ENCODE results near the gene CIAO2A. TPM values are rescaled to one million over a fixed set of nuclear protein-coding genes. Genes with fewer than 3 reads are reported as not detected.

The CIAO2A gene
- total RNA-seq, 3 donors from 2014 or later (not counting 1 experiment from before 2014, with no cell fraction given) = 20.2 to 23.9 (median 22.9) TPM

GRCh38 chr15:64046421-64047153 lies 47.1 kb downstream of the CIAO2A start, which contains the start of gene DAPK2:
DAPK2 (minus strand) TSS chr15:64046485; CDS start chr15:64040261, 6,224 bp downstream.
- H3K36me3 Mint-ChIP-seq = no peaks in the 10 kb centered on the region
- Histone ChIP-seq H3K4me1 (ENCODE audit: control insufficient read depth, insufficient read depth, low read length) (peaks cover 33% of the 10 kb centered on the region), H3K27ac (ENCODE audit: low read length) (no peak within 1 kb of the TSS), H3K27me3 (ENCODE audit: control insufficient read depth, insufficient read depth, low read length) (peaks cover 2% of the 10 kb centered on the region), H3K36me3 (ENCODE audit: control insufficient read depth, insufficient read depth, low read length) (no peaks in the 10 kb centered on the region), H3K9me3 (ENCODE audit: control insufficient read depth, insufficient read depth, low read length) (no peaks in the 10 kb centered on the region), H3K4me3 (ENCODE audit: low read length) (peak within 1 kb of the TSS; percentile 38)
- intact Hi-C loops (cut with micrococcal nuclease) = loop anchor here (1.0 to 10.0 kb wide), 4 partner anchors 101 to 294 kb away; no protein-coding TSS in a partner anchor
- H3K27ac Mint-ChIP-seq = peak within 1 kb of the TSS in 1 of 2 donors; percentile 56
- peak within 1 kb of the TSS; percentile 82 for H3K4me3 Mint-ChIP-seq
- TF ChIP-seq, protein P1, sequence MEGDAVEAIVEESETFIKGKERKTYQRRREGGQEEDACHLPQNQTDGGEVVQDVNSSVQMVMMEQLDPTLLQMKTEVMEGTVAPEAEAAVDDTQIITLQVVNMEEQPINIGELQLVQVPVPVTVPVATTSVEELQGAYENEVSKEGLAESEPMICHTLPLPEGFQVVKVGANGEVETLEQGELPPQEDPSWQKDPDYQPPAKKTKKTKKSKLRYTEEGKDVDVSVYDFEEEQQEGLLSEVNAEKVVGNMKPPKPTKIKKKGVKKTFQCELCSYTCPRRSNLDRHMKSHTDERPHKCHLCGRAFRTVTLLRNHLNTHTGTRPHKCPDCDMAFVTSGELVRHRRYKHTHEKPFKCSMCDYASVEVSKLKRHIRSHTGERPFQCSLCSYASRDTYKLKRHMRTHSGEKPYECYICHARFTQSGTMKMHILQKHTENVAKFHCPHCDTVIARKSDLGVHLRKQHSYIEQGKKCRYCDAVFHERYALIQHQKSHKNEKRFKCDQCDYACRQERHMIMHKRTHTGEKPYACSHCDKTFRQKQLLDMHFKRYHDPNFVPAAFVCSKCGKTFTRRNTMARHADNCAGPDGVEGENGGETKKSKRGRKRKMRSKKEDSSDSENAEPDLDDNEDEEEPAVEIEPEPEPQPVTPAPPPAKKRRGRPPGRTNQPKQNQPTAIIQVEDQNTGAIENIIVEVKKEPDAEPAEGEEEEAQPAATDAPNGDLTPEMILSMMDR (IDR thresholded peaks at IDR 0.05) = peak; percentile 77
- WGBS (ENCODE audit: insufficient coverage) = 4% methylated on average over 50 of the region's 50 CpGs
- peak; percentile 70 to 84 for DNase-seq
- no peaks in the 10 kb centered on the region for H3K9me3 Mint-ChIP-seq
- peak; percentile 92 to 93 (median 92) for ATAC-seq
- H3K4me1 Mint-ChIP-seq = peaks cover 0 to 11% of the 10 kb centered on the region in 2 donors
- peaks cover 18 to 19% of the 10 kb centered on the region in 2 donors for H3K27me3 Mint-ChIP-seq (ENCODE audit: low read depth in 2 of 2)

DNA sequence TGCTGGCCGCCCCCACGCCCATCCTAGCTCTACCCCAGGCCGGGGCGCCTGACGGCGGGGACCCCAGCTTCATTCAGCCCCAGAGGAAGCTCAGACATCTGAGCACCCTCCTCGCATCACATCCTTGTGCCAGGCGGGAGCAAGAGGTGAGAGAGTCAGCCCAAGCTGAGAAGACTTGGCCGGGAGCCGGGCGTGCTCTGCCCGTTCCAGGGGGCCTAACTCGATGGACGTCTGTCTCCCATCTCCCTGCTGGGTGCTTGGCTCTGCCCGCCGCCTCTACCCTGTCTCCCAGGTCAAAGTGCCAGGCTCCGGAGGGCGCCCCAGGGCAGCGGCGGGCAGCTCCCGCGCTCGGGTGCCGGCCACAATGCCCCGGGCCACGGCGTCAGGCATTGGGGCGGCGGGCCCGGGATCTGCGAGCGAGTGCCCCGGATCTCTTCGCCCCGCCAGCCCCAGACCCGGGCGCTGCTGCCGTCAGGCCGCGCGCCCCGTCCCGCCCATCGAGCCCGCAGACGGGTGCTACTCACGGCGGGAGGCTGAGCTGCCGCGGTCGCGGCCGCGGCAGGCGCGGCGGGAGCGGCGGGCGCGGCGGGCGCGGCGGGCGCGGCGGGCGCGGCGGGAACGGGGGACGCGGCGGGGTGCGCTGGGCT lies 47.7 kb downstream of the CIAO2A start:
- DNase-seq (peak in 1 of 2 donors; percentile 27), ATAC-seq (peak; percentile 57 to 67 (median 61))
- Mint-ChIP-seq H3K27me3 (ENCODE audit: low read depth in 2 of 2) (peaks cover 18 to 19% of the 10 kb centered on the region in 2 donors), H3K4me3 (peak overlapping the region; percentile 74), H3K4me1 (peaks cover 0 to 11% of the 10 kb centered on the region in 2 donors), H3K9me3 (no peaks in the 10 kb centered on the region), H3K36me3 (no peaks in the 10 kb centered on the region), H3K27ac (no peak overlapping the region)
- 18% methylated on average over 76 of the region's 76 CpGs for WGBS (ENCODE audit: insufficient coverage)
- Histone ChIP-seq H3K36me3 (ENCODE audit: control insufficient read depth, insufficient read depth, low read length) (no peaks in the 10 kb centered on the region), H3K4me1 (ENCODE audit: control insufficient read depth, insufficient read depth, low read length) (peaks cover 33% of the 10 kb centered on the region), H3K27ac (ENCODE audit: low read length) (no peak overlapping the region), H3K4me3 (ENCODE audit: low read length) (no peak overlapping the region), H3K27me3 (ENCODE audit: control insufficient read depth, insufficient read depth, low read length) (peaks cover 2% of the 10 kb centered on the region), H3K9me3 (ENCODE audit: control insufficient read depth, insufficient read depth, low read length) (no peaks in the 10 kb centered on the region)
- intact Hi-C loops (cut with micrococcal nuclease) = loop anchor here (1.0 to 10.0 kb wide), 4 partner anchors 101 to 294 kb away; no protein-coding TSS in a partner anchor
- TF ChIP-seq, protein P1 (IDR thresholded peaks at IDR 0.05) = no peak

- no peak for DNase-seq
- H3K27ac ChIP-seq (ENCODE audit: low read length) = no peak overlapping the region
- Mint-ChIP-seq H3K27ac (peak overlapping the region in 1 of 2 donors; percentile 41), H3K4me3 (peak overlapping the region; percentile 74), H3K9me3 (no peaks in the 10 kb centered on the region), H3K4me1 (peaks cover 0 to 11% of the 10 kb centered on the region in 2 donors), H3K27me3 (ENCODE audit: low read depth in 2 of 2) (peaks cover 18 to 19% of the 10 kb centered on the region in 2 donors), H3K36me3 (no peaks in the 10 kb centered on the region)
- H3K4me3 ChIP-seq (ENCODE audit: low read length) = no peak overlapping the region
- no peaks in the 10 kb centered on the region for H3K9me3 ChIP-seq (ENCODE audit: control insufficient read depth, insufficient read depth, low read length)
- H3K27me3 ChIP-seq (ENCODE audit: control insufficient read depth, insufficient read depth, low read length) = peaks cover 2% of the 10 kb centered on the region
- 77% methylated on average over 5 of the region's 5 CpGs for WGBS (ENCODE audit: insufficient coverage)
- peaks cover 33% of the 10 kb centered on the region for H3K4me1 ChIP-seq (ENCODE audit: control insufficient read depth, insufficient read depth, low read length)
- ATAC-seq = no peak
- TF ChIP-seq, protein P1 (IDR thresholded peaks at IDR 0.05) = no peak
- intact Hi-C loops (cut with micrococcal nuclease) = loop anchor here (5.0 to 10.0 kb wide), 2 partner anchors 150 to 293 kb away; no protein-coding TSS in a partner anchor
- H3K36me3 ChIP-seq (ENCODE audit: control insufficient read depth, insufficient read depth, low read length) = no peaks in the 10 kb centered on the region
These were observed 48.6 kb downstream of the CIAO2A start for GRCh38 chr15:64045101-64045435.

Data from natural killer cell (primary cell).